RWPE2 (cell line): Measurements from ENCODE around the gene GABRB1.

Experiments
- ATAC-seq: fragments of 200-7000 bp; cut with Tn5 transposase; 3 replicates; pipeline ENCODE4 v1.9.1; 2021; ENCODE audit warnings: low read depth
- DNase-seq: peaks from one replicate; pipeline ENCODE4 v3.0.0-alpha.2; 2020; ENCODE audit warnings: low spot score
- H3K27ac ChIP-seq: fragments of 450-650 bp; 2 replicates; pipeline ENCODE4 v1.5.1; 2017; ENCODE audit warnings: mild to moderate bottlenecking; ENCODE audit not compliant: poor library complexity, severe bottlenecking
- H3K27me3 ChIP-seq: fragments of 250-450 bp; sonication (Bioruptor Pico); 2 replicates; pipeline ENCODE4 v1.5.1; 2021; ENCODE audit warnings: mild to moderate bottlenecking, moderate library complexity; ENCODE audit not compliant: insufficient read depth, poor library complexity, severe bottlenecking
- H3K36me3 ChIP-seq: fragments of 250-450 bp; sonication (Bioruptor Pico); 2 replicates; pipeline ENCODE4 v1.5.1; 2020; ENCODE audit warnings: low read depth, mild to moderate bottlenecking, moderate library complexity
- H3K4me1 ChIP-seq: fragments of 250-450 bp; sonication (Bioruptor Pico); 2 replicates; pipeline ENCODE4 v1.5.1; 2021; ENCODE audit warnings: mild to moderate bottlenecking, moderate library complexity; ENCODE audit not compliant: insufficient read depth, poor library complexity, severe bottlenecking
- H3K4me3 ChIP-seq: fragments of 250-450 bp; sonication (Bioruptor Pico); 2 replicates; pipeline ENCODE4 v1.5.1; 2021; ENCODE audit warnings: mild to moderate bottlenecking, moderate library complexity; ENCODE audit not compliant: severe bottlenecking
- H3K9me3 ChIP-seq: fragments of 250-450 bp; sonication (Bioruptor Pico); 2 replicates; pipeline ENCODE4 v1.5.1; 2021; ENCODE audit warnings: mild to moderate bottlenecking, moderate library complexity; ENCODE audit not compliant: severe bottlenecking
- CTCF ChIP-seq: fragments of 450-650 bp; IDR thresholded peaks from one replicate; pipeline ENCODE4 v1.5.1; 2017; ENCODE audit warnings: mild to moderate bottlenecking, moderate library complexity; ENCODE audit not compliant: poor library complexity, severe bottlenecking

The GABRB1 gene

GRCh38 chr4:47031011-47031678, at the start of gene GABRB1:
GABRB1 (plus strand) TSS chr4:47031567.
- TF ChIP-seq CTCF, result no peak
- H3K27ac ChIP-seq, result no peak within 1 kb of the TSS
- H3K36me3 ChIP-seq, result no peaks in the 10 kb centered on the region
- H3K9me3 ChIP-seq, result no peaks in the 10 kb centered on the region
- ATAC-seq (peak; percentile 46; the same call in 2 of the 3 replicates), DNase-seq (peak; percentile 42)
- H3K4me3 ChIP-seq, result peak within 1 kb of the TSS; percentile 12
- peaks cover 76% of the 10 kb centered on the region for H3K27me3 ChIP-seq
- no peaks in the 10 kb centered on the region for H3K4me1 ChIP-seq

- Histone ChIP-seq H3K9me3 (no peaks in the 10 kb centered on the region), H3K36me3 (no peaks in the 10 kb centered on the region), H3K4me1 (no peaks in the 10 kb centered on the region), H3K27me3 (peaks cover 40% of the 10 kb centered on the region), H3K4me3 (no peak overlapping the region), H3K27ac (no peak overlapping the region)
- ATAC-seq (no peak), DNase-seq (no peak)
- no peak for TF ChIP-seq CTCF
Observed at GRCh38 chr4:46984781-46985180, 46.6 kb upstream of the GABRB1 start.

GRCh38 chr4:46986922-46987638, 44.3 kb upstream of the GABRB1 start:
- Histone ChIP-seq H3K27ac (no peak overlapping the region), H3K27me3 (peaks cover 42% of the 10 kb centered on the region), H3K36me3 (no peaks in the 10 kb centered on the region), H3K4me1 (no peaks in the 10 kb centered on the region), H3K9me3 (no peaks in the 10 kb centered on the region), H3K4me3 (no peak overlapping the region)
- TF ChIP-seq CTCF, result no peak
- ATAC-seq (no peak), DNase-seq (no peak)

GRCh38 chr4:46992338-46992737, 39.0 kb upstream of the GABRB1 start:
- no peak for DNase-seq
- no peaks in the 10 kb centered on the region for H3K4me1 ChIP-seq
- no peak for TF ChIP-seq CTCF

More at GRCh38 chr4:46992338-46992737, 39.0 kb upstream of the GABRB1 start:
- Histone ChIP-seq H3K9me3 (no peaks in the 10 kb centered on the region), H3K36me3 (no peaks in the 10 kb centered on the region), H3K4me3 (no peak overlapping the region), H3K27ac (no peak overlapping the region), H3K27me3 (peaks cover 63% of the 10 kb centered on the region)
- ATAC-seq, result no peak
